IPS DF 6.9 (cell line): ENCODE data around the gene CCSER1.

Source experiments
- DNase-seq: peaks from one replicate; pipeline ENCODE4 v3.0.0-alpha.2; 2013; ENCODE audit warnings: low read depth, low spot score
- H3K27ac ChIP-seq: one replicate; pipeline ENCODE4 v1.5.1; 2013; ENCODE audit warnings: low read length, control low read depth
- H3K27me3 ChIP-seq: 2 replicates; pipeline ENCODE4 v1.6.1; 2013; ENCODE audit warnings: mild to moderate bottlenecking, low read length; ENCODE audit not compliant: control insufficient read depth, insufficient read depth
- H3K36me3 ChIP-seq: 2 replicates; pipeline ENCODE4 v1.6.1; 2013; ENCODE audit warnings: low read length; ENCODE audit not compliant: control insufficient read depth, insufficient read depth
- H3K4me1 ChIP-seq: 2 replicates; pipeline ENCODE4 v1.6.1; 2013; ENCODE audit warnings: low read length; ENCODE audit not compliant: control insufficient read depth, insufficient read depth
- H3K4me3 ChIP-seq: 2 replicates; pipeline ENCODE4 v1.5.1; 2013; ENCODE audit warnings: mild to moderate bottlenecking, low read length
- H3K9me3 ChIP-seq: 2 replicates; pipeline ENCODE4 v1.6.1; 2013; ENCODE audit warnings: low read length, inconsistent platforms; ENCODE audit not compliant: control insufficient read depth, insufficient read depth
- WGBS: extraction: QIAGEN DNeasy Blood & Tissue Kit; methylation state at CpG from one replicate; pipeline ENCODE4 v1.1.7; 2013; ENCODE audit warnings: mixed read lengths, missing lambda C conversion rate; ENCODE audit not compliant: insufficient read length, insufficient coverage; 5-methylcytosine and 5-hydroxymethylcytosine counted together

The CCSER1 gene

GRCh38 chr4:91035276-91035675 is 908.1 kb downstream of the CCSER1 start:
- Histone ChIP-seq H3K36me3 (no peaks in the 10 kb centered on the region), H3K9me3 (no peaks in the 10 kb centered on the region), H3K4me3 (no peak overlapping the region), H3K27me3 (no peaks in the 10 kb centered on the region), H3K4me1 (no peaks in the 10 kb centered on the region), H3K27ac (no peak overlapping the region)
- DNase-seq: no peak
- WGBS: no CpG with 5 or more reads among the region's 2 CpGs

GRCh38 chr4:91037951-91038350 is 910.8 kb downstream of the CCSER1 start:
- Histone ChIP-seq H3K9me3 (no peaks in the 10 kb centered on the region), H3K36me3 (no peaks in the 10 kb centered on the region), H3K4me3 (no peak overlapping the region), H3K27ac (no peak overlapping the region), H3K4me1 (no peaks in the 10 kb centered on the region), H3K27me3 (no peaks in the 10 kb centered on the region)
- DNase-seq: no peak
- WGBS: no CpG with 5 or more reads among the region's 1 CpG

- Histone ChIP-seq H3K4me3 (no peak overlapping the region), H3K36me3 (no peaks in the 10 kb centered on the region), H3K4me1 (no peaks in the 10 kb centered on the region), H3K27ac (no peak overlapping the region), H3K27me3 (no peaks in the 10 kb centered on the region), H3K9me3 (no peaks in the 10 kb centered on the region)
- DNase-seq: no peak
These were observed 930.7 kb downstream of the CCSER1 start for GRCh38 chr4:91057871-91058270.

GRCh38 chr4:91058345-91058744 is 931.2 kb downstream of the CCSER1 start:
- H3K36me3 ChIP-seq: no peaks in the 10 kb centered on the region
- DNase-seq: no peak

GRCh38 chr4:91064157-91064853 is 937.1 kb downstream of the CCSER1 start:
- Histone ChIP-seq H3K4me1 (no peaks in the 10 kb centered on the region), H3K27ac (no peak overlapping the region), H3K9me3 (no peaks in the 10 kb centered on the region), H3K4me3 (no peak overlapping the region), H3K27me3 (no peaks in the 10 kb centered on the region), H3K36me3 (no peaks in the 10 kb centered on the region)
- DNase-seq: no peak
- no CpG with 5 or more reads among the region's 2 CpGs for WGBS

More at GRCh38 chr4:91058345-91058744, 931.2 kb downstream of the CCSER1 start:
- Histone ChIP-seq H3K27me3 (no peaks in the 10 kb centered on the region), H3K27ac (no peak overlapping the region), H3K9me3 (no peaks in the 10 kb centered on the region), H3K4me1 (no peaks in the 10 kb centered on the region), H3K4me3 (no peak overlapping the region)

- Histone ChIP-seq H3K27me3 (no peaks in the 10 kb centered on the region), H3K4me1 (no peaks in the 10 kb centered on the region), H3K9me3 (no peaks in the 10 kb centered on the region), H3K27ac (no peak overlapping the region), H3K36me3 (no peaks in the 10 kb centered on the region), H3K4me3 (no peak overlapping the region)
- no peak for DNase-seq
- 100% methylated on average over 1 of the region's 2 CpGs for WGBS
These were observed 937.9 kb downstream of the CCSER1 start for GRCh38 chr4:91065117-91065516.

- peaks cover 3% of the 10 kb centered on the region for H3K9me3 ChIP-seq
- no peaks in the 10 kb centered on the region for H3K4me1 ChIP-seq
- no CpG with 5 or more reads among the region's 3 CpGs for WGBS
These were observed 943.5 kb downstream of the CCSER1 start for GRCh38 chr4:91070736-91071135.

GRCh38 chr4:91076147-91076546 is 949.0 kb downstream of the CCSER1 start:
- Histone ChIP-seq H3K27ac (no peak overlapping the region), H3K27me3 (no peaks in the 10 kb centered on the region), H3K9me3 (no peaks in the 10 kb centered on the region), H3K4me1 (no peaks in the 10 kb centered on the region), H3K4me3 (no peak overlapping the region), H3K36me3 (no peaks in the 10 kb centered on the region)
- DNase-seq: no peak

More at GRCh38 chr4:91070736-91071135, 943.5 kb downstream of the CCSER1 start:
- DNase-seq: no peak
- Histone ChIP-seq H3K36me3 (no peaks in the 10 kb centered on the region), H3K27me3 (no peaks in the 10 kb centered on the region), H3K4me3 (no peak overlapping the region), H3K27ac (no peak overlapping the region)

- DNase-seq: no peak
- H3K4me1 ChIP-seq: peaks cover 1% of the 10 kb centered on the region; the same call in 1 of the 2 replicates
- H3K27ac ChIP-seq: no peak overlapping the region
- no peaks in the 10 kb centered on the region for H3K36me3 ChIP-seq
- no peak overlapping the region for H3K4me3 ChIP-seq
- H3K9me3 ChIP-seq: no peaks in the 10 kb centered on the region
- no peaks in the 10 kb centered on the region for H3K27me3 ChIP-seq
- WGBS: 100% methylated on average over 2 of the region's 2 CpGs
These were observed 958.8 kb downstream of the CCSER1 start for GRCh38 chr4:91085961-91086360.

- peaks cover 1% of the 10 kb centered on the region; the same call in 1 of the 2 replicates for H3K4me1 ChIP-seq
- no peaks in the 10 kb centered on the region for H3K27me3 ChIP-seq
- no CpG with 5 or more reads among the region's 1 CpG for WGBS
- no peak overlapping the region for H3K27ac ChIP-seq
- no peak for DNase-seq
- H3K36me3 ChIP-seq: no peaks in the 10 kb centered on the region
- H3K9me3 ChIP-seq: no peaks in the 10 kb centered on the region
- no peak overlapping the region for H3K4me3 ChIP-seq
These were observed 960.5 kb downstream of the CCSER1 start for GRCh38 chr4:91087743-91088142.

GRCh38 chr4:91089178-91089577 is 962.0 kb downstream of the CCSER1 start:
- no peaks in the 10 kb centered on the region for H3K36me3 ChIP-seq
- peaks cover 1% of the 10 kb centered on the region; the same call in 1 of the 2 replicates for H3K4me1 ChIP-seq
- no peaks in the 10 kb centered on the region for H3K27me3 ChIP-seq
- WGBS: no CpG with 5 or more reads among the region's 3 CpGs
- H3K4me3 ChIP-seq: no peak overlapping the region
- DNase-seq: no peak
- no peak overlapping the region for H3K27ac ChIP-seq
- H3K9me3 ChIP-seq: no peaks in the 10 kb centered on the region
